Spleen (tissue), 7 donors: ENCODE results near the gene RPL29.

ENCODE experiments used
- POLR2A ChIP-seq, 3 donors: fragments of 450-650 bp; IDR thresholded peaks; one replicate each; pipeline ENCODE4 v1.5.1; 2017; ENCODE audit warnings: antibody characterized with exemption in 3 of 3, mild to moderate bottlenecking in 1 of 3
- POLR2AphosphoS5 ChIP-seq, 3 donors: sonication (generic); formaldehyde crosslinking; IDR thresholded peaks; one replicate each; pipeline ENCODE4 v1.5.1; 2017; ENCODE audit warnings: antibody characterized with exemption in 3 of 3
- TF ChIP-seq, protein P1 (sequence below), 11 experiments: fragments of 200-600 bp in 7 of 11; fragments of 450-650 bp in 4 of 11; sonication (generic) in 4 of 11; IDR thresholded peaks in 8 of 11; conservative IDR thresholded peaks in 3 of 11; 1 replicate in 7 of 11; 2 replicates in 4 of 11; pipeline versions ENCODE4 v1.4.0 to v1.8.0; 2016 to 2021; ENCODE audit warnings: antibody characterized with exemption in 11 of 11, inconsistent platforms in 4 of 11, mild to moderate bottlenecking in 1 of 11
- donor health status: DM: no; HTN: no; CAD: no; lungs with moderate emphysema.
- donor health status: DM: no; HTN: no; CAD: no.
- donor health status: DM: no; HTN: no; CAD: no.

GRCh38 chr3:51958603-51959521 is 36.8 kb downstream of the RPL29 start:
- no peak for TF ChIP-seq POLR2A (IDR thresholded peaks at IDR 0.05)
- no peak for TF ChIP-seq POLR2AphosphoS5 (IDR thresholded peaks at IDR 0.05)
- TF ChIP-seq, protein P1, sequence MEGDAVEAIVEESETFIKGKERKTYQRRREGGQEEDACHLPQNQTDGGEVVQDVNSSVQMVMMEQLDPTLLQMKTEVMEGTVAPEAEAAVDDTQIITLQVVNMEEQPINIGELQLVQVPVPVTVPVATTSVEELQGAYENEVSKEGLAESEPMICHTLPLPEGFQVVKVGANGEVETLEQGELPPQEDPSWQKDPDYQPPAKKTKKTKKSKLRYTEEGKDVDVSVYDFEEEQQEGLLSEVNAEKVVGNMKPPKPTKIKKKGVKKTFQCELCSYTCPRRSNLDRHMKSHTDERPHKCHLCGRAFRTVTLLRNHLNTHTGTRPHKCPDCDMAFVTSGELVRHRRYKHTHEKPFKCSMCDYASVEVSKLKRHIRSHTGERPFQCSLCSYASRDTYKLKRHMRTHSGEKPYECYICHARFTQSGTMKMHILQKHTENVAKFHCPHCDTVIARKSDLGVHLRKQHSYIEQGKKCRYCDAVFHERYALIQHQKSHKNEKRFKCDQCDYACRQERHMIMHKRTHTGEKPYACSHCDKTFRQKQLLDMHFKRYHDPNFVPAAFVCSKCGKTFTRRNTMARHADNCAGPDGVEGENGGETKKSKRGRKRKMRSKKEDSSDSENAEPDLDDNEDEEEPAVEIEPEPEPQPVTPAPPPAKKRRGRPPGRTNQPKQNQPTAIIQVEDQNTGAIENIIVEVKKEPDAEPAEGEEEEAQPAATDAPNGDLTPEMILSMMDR (IDR thresholded peaks at IDR 0.05 in 8 of 11, conservative IDR thresholded peaks at IDR 0.05 in 3 of 11): no peak
